ENCODE data around the gene GIGYF2. TPM values are rescaled to one million over a fixed set of nuclear protein-coding genes. Genes with fewer than 3 reads are reported as not detected.

The GIGYF2 gene
- total RNA-seq, 1 donor from 2014 or later, result 70.5 TPM

DNA sequence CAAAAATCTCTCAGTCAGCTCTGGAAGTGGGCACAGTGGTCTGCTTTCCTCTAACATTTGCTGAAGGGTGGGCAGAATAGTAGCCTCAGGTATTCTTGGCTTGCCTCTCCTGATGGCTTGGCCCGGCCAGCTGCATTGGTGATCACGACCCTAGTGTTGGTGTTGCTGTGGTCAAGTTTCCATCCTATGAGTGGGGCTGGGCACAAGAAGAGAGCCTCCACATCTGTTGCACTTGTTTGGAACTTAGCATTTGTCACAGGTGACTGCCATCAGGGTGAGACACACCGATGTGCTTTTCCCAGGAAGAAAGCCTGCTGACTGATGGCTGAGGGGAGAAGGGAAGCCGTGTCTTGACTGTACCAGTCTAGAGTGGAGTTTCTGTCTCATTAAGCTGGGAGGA lies 139.8 kb downstream of the GIGYF2 start:
- Histone ChIP-seq H3K27ac (no peak overlapping the region), H3K4me1 (peaks cover 22% of the 10 kb centered on the region), H3K36me3 (peaks cover 80% of the 10 kb centered on the region), H3K9me3 (no peaks in the 10 kb centered on the region), H3K4me3 (no peak overlapping the region), H3K27me3 (no peaks in the 10 kb centered on the region)
- DNase-seq (no peak), ATAC-seq (no peak)
- TF ChIP-seq, protein P1, sequence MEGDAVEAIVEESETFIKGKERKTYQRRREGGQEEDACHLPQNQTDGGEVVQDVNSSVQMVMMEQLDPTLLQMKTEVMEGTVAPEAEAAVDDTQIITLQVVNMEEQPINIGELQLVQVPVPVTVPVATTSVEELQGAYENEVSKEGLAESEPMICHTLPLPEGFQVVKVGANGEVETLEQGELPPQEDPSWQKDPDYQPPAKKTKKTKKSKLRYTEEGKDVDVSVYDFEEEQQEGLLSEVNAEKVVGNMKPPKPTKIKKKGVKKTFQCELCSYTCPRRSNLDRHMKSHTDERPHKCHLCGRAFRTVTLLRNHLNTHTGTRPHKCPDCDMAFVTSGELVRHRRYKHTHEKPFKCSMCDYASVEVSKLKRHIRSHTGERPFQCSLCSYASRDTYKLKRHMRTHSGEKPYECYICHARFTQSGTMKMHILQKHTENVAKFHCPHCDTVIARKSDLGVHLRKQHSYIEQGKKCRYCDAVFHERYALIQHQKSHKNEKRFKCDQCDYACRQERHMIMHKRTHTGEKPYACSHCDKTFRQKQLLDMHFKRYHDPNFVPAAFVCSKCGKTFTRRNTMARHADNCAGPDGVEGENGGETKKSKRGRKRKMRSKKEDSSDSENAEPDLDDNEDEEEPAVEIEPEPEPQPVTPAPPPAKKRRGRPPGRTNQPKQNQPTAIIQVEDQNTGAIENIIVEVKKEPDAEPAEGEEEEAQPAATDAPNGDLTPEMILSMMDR (IDR thresholded peaks at IDR 0.05), result no peak
- intact Hi-C loops (cut with DNase I), result no loop called here

DNA sequence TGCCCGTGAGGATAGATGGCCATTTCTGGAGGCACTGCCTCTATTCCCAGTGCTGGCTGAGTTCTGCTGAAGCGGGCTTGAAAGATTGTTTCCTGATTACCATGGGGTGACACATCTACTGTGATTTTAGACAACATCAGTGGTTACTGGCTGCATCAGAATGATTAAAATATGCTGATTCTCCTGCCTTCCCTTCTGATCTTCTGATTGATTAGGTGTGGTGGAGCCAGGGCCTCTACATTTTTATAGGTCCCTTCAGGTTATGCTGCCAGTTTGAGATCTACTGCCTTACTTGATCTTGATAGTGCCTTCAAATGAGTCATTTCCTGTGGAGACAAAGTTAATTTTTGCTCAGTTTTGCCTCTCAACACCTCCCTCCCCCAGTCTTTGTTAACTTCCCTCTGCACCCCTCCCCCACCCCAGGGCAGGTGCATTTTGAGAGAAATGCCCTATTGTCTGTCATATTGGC lies 141.3 kb downstream of the GIGYF2 start:
- Histone ChIP-seq H3K36me3 (peaks cover 74% of the 10 kb centered on the region), H3K27ac (peak overlapping the region; percentile 39), H3K27me3 (no peaks in the 10 kb centered on the region), H3K4me3 (no peak overlapping the region), H3K4me1 (peaks cover 22% of the 10 kb centered on the region), H3K9me3 (no peaks in the 10 kb centered on the region)
- no peak for DNase-seq
- ATAC-seq, result peak; percentile 40
- intact Hi-C loops (cut with DNase I), result no loop called here
- TF ChIP-seq, protein P1 (IDR thresholded peaks at IDR 0.05), result no peak

DNA sequence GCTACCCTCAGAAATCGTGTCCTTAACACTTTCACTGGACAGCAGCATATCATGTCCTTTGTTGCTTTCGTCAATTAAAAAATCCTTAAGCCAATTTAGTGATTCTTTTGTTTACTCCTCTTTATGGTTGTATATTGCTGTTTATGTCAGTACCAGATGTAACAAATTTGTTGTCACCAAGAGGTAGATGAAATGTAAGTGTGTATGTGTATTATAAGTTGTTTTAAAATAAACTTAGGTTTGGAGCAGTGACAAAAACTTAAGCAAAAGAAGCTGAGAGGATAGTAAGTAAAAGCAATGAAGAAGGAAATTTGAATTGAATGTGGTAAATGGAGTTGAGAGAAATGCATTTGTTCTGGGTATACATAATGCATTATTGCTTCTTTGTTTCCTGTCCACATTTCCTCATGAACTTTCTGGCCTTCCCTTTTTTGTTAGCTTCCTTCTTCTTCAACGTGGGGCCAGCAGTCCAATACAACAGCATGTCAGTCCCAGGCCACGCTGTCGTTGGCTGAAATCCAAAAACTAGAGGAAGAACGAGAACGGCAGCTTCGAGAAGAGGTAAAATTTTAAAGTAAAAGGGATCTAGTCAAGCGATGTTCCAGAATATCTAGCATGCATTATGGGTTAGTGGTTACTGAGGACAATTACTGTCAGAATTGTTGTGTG lies 142.4 kb downstream of the GIGYF2 start:
- no peak overlapping the region for H3K27ac ChIP-seq
- no peaks in the 10 kb centered on the region for H3K27me3 ChIP-seq
- H3K4me1 ChIP-seq, result peaks cover 22% of the 10 kb centered on the region
- TF ChIP-seq, protein P1 (IDR thresholded peaks at IDR 0.05), result no peak
- DNase-seq (no peak), ATAC-seq (peak; percentile 81)
- intact Hi-C loops (cut with DNase I), result loop anchor here (10.0 kb wide), 1 partner anchor 415 kb away; the partner anchor contains the start of gene ATG16L1
- peaks cover 74% of the 10 kb centered on the region for H3K36me3 ChIP-seq
- no peak overlapping the region for H3K4me3 ChIP-seq
- no peaks in the 10 kb centered on the region for H3K9me3 ChIP-seq

DNA sequence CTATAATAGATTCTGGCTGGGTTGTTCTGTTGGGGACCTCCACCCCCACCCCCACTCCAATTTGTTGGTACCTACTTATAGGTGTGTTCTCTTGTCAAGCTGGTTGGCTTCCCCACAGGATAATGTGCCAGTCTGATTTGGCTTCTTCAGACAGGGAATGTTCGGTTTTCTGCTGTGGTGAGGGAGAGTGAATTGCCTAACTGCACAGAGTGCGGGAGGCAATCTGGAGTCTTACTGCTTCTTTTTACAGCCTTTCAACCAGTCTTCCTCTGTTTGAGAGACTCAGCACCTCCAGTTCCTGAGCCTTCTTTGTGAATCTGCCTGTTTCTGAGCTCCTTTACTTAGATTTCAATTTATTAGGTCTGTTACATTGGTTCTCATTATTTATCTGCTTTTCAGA lies 145.6 kb downstream of the GIGYF2 start:
- Histone ChIP-seq H3K27ac (no peak overlapping the region), H3K4me3 (no peak overlapping the region), H3K27me3 (no peaks in the 10 kb centered on the region), H3K9me3 (no peaks in the 10 kb centered on the region), H3K4me1 (peaks cover 21% of the 10 kb centered on the region), H3K36me3 (peaks cover 77% of the 10 kb centered on the region)
- DNase-seq, result no peak
- TF ChIP-seq, protein P1 (IDR thresholded peaks at IDR 0.05), result no peak
- peak; percentile 65 for ATAC-seq
- intact Hi-C loops (cut with DNase I), result loop anchor here (10.0 kb wide), 1 partner anchor 412 kb away; the partner anchor contains the start of gene ATG16L1

DNA sequence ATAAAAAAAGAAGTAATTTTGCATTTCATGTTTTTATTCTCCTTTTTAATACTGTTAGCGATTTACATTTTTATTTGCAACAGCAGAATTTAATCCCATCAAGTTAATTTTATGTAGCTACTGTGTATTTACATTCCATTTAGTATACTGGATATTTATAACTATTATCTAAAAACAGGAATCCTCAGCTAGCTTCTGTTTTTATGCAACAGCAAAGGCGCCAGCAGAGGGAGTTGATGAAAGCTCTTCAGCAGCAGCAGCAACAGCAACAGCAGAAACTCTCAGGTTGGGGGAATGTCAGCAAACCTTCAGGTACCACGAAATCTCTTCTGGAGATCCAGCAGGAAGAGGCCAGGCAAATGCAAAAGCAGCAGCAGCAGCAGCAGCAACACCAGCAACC lies 146.7 kb downstream of the GIGYF2 start:
- ATAC-seq (no peak), DNase-seq (no peak)
- intact Hi-C loops (cut with DNase I), result loop anchor here (10.0 kb wide), 1 partner anchor 411 kb away; the partner anchor contains the start of gene ATG16L1
- Histone ChIP-seq H3K27me3 (no peaks in the 10 kb centered on the region), H3K27ac (no peak overlapping the region), H3K4me1 (peaks cover 10% of the 10 kb centered on the region), H3K4me3 (no peak overlapping the region), H3K36me3 (peaks cover 86% of the 10 kb centered on the region), H3K9me3 (no peaks in the 10 kb centered on the region)
- TF ChIP-seq, protein P1 (IDR thresholded peaks at IDR 0.05), result no peak
